OCI-LY7 (cell line): Measurements from ENCODE around the gene SAP30L. TPM values are rescaled to one million over a fixed set of nuclear protein-coding genes. Genes with fewer than 3 reads are reported as not detected.

Experiments
- BruUV-seq: library from RNA; stranded (reverse); fragments of 400-500 nt; replicated peaks from 2 replicates; lab custom pipeline; 2021; lab: Mats Ljungman, UMichigan
- CTCF ChIA-PET: fragments of 300-600 bp; sonication (Branson Sonifier 250); formaldehyde crosslinking; loops from one replicate; lab custom pipeline; 2022; ENCODE audit warnings: antibody characterized with exemption; ENCODE audit not compliant: unreplicated experiment; lab: Charles Lee
- POLR2A ChIA-PET: fragments of 300-600 bp; sonication (Branson Sonifier 250); formaldehyde crosslinking; loops from one replicate; lab custom pipeline; 2022; ENCODE audit warnings: antibody characterized with exemption; lab: Charles Lee
- DNase-seq: peaks from one replicate; pipeline ENCODE4 v3.0.0-alpha.2; 2015; ENCODE audit warnings: low spot score
- H2AFZ ChIP-seq: fragments of 200-600 bp; sonication (generic), shearing (Covaris generic); 2 replicates; pipeline ENCODE4 v1.6.1; 2014; ENCODE audit warnings: mild to moderate bottlenecking, antibody characterized with exemption, low read length, moderate library complexity
- H3K27ac ChIP-seq: fragments of 200-600 bp; sonication (generic); 2 replicates; pipeline ENCODE4 v1.5.1; 2014; ENCODE audit warnings: mixed run types, low read depth, mild to moderate bottlenecking, moderate library complexity, low read length, inconsistent platforms; ENCODE audit not compliant: poor library complexity, severe bottlenecking
- H3K36me3 ChIP-seq: fragments of 200-600 bp; sonication (generic); 2 replicates; pipeline ENCODE4 v1.6.1; 2014; ENCODE audit warnings: mild to moderate bottlenecking, antibody characterized with exemption, low read length, moderate library complexity, mixed read lengths; ENCODE audit not compliant: insufficient read depth
- H3K4me1 ChIP-seq: fragments of 200-600 bp; sonication (generic); 2 replicates; pipeline ENCODE4 v1.5.1; 2014; ENCODE audit warnings: mild to moderate bottlenecking, low read length; ENCODE audit not compliant: insufficient read depth, poor library complexity, severe bottlenecking
- H3K4me2 ChIP-seq: fragments of 200-600 bp; sonication (generic); 2 replicates; pipeline ENCODE4 v1.6.1; 2014; ENCODE audit warnings: mild to moderate bottlenecking, low read length
- H3K4me3 ChIP-seq: fragments of 200-600 bp; sonication (generic); 2 replicates; pipeline ENCODE4 v1.5.1; 2014; ENCODE audit warnings: mild to moderate bottlenecking, low read depth, low read length; ENCODE audit not compliant: poor library complexity, severe bottlenecking
- H3K79me2 ChIP-seq: fragments of 200-600 bp; sonication (generic); 2 replicates; pipeline ENCODE4 v1.6.1; 2016; ENCODE audit warnings: low read depth, mild to moderate bottlenecking, low read length, moderate library complexity, mixed read lengths; ENCODE audit not compliant: insufficient read depth
- H3K9me2 ChIP-seq: fragments of 200-600 bp; sonication (generic); 2 replicates; pipeline ENCODE4 v1.6.1; 2016; ENCODE audit warnings: mild to moderate bottlenecking, low read length, mixed read lengths; ENCODE audit not compliant: insufficient read depth
- H3K9me3 ChIP-seq: fragments of 200-600 bp; sonication (generic); 2 replicates; pipeline ENCODE4 v1.6.1; 2014; ENCODE audit warnings: mild to moderate bottlenecking, mixed run types, low read length, mixed read lengths
- H4K20me1 ChIP-seq: fragments of 200-600 bp; sonication (generic); 2 replicates; pipeline ENCODE4 v1.6.1; 2014; ENCODE audit warnings: mild to moderate bottlenecking, antibody characterized with exemption, low read length, moderate library complexity, mixed read lengths; ENCODE audit not compliant: insufficient read depth
- EZH2phosphoT487 ChIP-seq: fragments of 200-600 bp; sonication (generic); IDR thresholded peaks from 2 replicates; pipeline ENCODE4 v1.6.1; 2018; ENCODE audit warnings: low read depth, borderline replicate concordance, mild to moderate bottlenecking, mixed run types, antibody characterized with exemption, low read length, moderate library complexity, mixed read lengths
- intact Hi-C: fragments of 100-400 bp; cut with micrococcal nuclease; formaldehyde crosslinking; loops from one replicate; pipeline ENCODE4 v1.10.0; 2022; ENCODE audit not compliant: unreplicated experiment
- total RNA-seq, 2 experiments: library from RNA; depleted of rRNA in 1 of 2; stranded (reverse); fragments of >200 nt in 1 of 2; shearing (Covaris generic) in 1 of 2; gene quantifications; 2 replicates each; pipeline ENCODE4 v1.2.3, GENCODE V29; 2014 to 2022
- TF ChIP-seq, protein P1 (sequence below): fragments of 200-600 bp; sonication (generic); conservative IDR thresholded peaks from 2 replicates; pipeline ENCODE4 v1.5.1; 2014; ENCODE audit warnings: mild to moderate bottlenecking, antibody characterized with exemption, low read length, moderate library complexity, mixed read lengths

The SAP30L gene
- total RNA-seq, 2 experiments from 2014 or later, result 37.5 to 38.7 TPM

DNA sequence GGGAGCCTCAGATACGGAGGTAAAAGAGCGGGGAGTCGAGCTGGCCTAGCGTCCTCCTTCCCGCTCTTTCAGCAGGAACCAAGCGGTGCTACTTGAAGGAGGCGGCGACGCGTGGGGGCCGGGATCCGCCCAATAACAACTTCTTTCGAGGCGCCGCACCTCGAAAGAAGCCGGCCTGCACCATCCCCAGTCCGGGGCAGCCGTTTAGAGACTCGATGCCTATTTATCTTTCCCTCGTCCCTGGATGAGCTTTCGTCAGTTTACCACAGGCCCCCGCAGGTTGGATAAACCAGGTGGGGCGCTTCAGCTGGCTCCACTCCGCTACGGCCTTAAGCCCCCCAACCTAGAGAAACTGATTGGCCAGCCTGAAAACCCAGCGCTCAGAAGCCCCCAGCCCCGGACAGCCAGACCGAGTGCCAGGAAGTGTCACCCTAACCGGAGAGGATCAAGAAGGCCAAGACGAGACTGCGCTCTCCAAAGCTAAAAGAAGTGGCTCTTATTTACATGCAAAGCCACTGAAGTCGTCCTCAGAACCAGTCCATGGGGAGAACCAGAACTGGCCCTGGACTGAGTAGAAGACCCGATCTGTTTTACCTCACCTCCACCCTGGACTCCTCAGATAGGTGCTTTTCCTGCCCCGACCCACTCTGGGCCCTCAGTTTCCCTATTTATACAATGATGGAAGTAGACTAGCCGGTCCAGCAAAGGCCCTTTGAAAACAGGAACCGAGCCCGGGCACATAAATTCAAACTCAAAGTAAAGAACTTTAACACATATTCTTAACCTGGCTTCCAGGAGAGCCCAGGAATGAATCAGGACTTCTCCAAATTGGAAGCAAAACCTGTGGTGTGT, 30.8 kb downstream of the SAP30L start:
- intact Hi-C loops, result no loop called here

DNA sequence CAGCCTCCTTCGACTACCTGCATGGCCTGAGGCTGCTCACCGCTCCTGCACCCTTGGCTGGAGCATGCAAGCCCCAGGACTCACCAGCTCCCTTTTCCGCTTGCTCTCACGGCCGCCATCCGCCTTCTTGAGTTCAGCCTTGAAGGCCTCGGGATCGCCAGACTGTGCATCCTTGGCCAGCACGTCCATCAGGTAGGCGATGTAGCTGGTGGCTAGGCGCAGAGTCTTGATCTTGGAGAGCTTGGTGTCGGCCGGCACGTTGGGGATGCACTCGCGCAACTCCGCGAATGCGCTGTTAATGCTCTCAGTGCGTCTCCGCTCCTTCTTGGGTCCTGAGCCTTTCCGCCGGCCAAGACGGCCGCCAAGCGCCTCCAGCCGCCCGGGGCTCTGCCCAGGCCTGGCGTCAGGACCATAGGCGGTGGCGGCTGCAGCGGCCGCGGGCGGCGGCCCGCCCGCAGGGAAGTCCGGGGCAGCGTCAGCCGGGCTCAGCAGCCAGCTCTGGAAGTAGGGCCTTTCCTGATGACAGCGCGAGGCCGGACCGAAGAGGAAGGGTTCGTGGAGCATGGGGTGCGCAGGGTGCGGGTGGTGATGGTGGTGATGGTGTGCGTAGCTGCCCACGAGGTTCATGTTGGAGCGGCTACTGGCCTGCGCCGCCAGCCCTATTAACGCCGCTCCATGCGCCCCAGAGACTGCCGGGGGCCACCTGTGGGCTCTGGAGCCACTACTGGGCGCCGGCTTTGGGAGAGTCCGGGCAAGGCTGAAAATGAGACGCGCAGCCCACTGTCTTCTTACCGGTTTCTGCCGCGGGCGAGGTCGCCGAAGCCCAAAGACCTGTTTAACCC, 31.8 kb downstream of the SAP30L start:
- intact Hi-C loops, result no loop called here
- Histone ChIP-seq H4K20me1 (no peaks in the 10 kb centered on the region), H3K79me2 (no peaks in the 10 kb centered on the region), H3K4me1 (no peaks in the 10 kb centered on the region), H3K4me2 (no peak overlapping the region), H3K9me3 (no peaks in the 10 kb centered on the region), H3K27ac (no peak overlapping the region), H2AFZ (no peak overlapping the region), H3K36me3 (no peaks in the 10 kb centered on the region), H3K9me2 (no peaks in the 10 kb centered on the region), H3K4me3 (no peak overlapping the region)
- DNase-seq, result no peak
- no peak for TF ChIP-seq EZH2phosphoT487
- TF ChIP-seq, protein P1, sequence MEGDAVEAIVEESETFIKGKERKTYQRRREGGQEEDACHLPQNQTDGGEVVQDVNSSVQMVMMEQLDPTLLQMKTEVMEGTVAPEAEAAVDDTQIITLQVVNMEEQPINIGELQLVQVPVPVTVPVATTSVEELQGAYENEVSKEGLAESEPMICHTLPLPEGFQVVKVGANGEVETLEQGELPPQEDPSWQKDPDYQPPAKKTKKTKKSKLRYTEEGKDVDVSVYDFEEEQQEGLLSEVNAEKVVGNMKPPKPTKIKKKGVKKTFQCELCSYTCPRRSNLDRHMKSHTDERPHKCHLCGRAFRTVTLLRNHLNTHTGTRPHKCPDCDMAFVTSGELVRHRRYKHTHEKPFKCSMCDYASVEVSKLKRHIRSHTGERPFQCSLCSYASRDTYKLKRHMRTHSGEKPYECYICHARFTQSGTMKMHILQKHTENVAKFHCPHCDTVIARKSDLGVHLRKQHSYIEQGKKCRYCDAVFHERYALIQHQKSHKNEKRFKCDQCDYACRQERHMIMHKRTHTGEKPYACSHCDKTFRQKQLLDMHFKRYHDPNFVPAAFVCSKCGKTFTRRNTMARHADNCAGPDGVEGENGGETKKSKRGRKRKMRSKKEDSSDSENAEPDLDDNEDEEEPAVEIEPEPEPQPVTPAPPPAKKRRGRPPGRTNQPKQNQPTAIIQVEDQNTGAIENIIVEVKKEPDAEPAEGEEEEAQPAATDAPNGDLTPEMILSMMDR, result no peak
- ChIA-PET CTCF (no interaction called here), POLR2A (no interaction called here)
- no TSS peak for BruUV-seq

More for the DNA sequence above, 30.8 kb downstream of the SAP30L start:
- Histone ChIP-seq H3K79me2 (no peaks in the 10 kb centered on the region), H4K20me1 (no peaks in the 10 kb centered on the region), H3K9me2 (no peaks in the 10 kb centered on the region), H2AFZ (no peak overlapping the region), H3K27ac (no peak overlapping the region), H3K4me1 (no peaks in the 10 kb centered on the region), H3K9me3 (no peaks in the 10 kb centered on the region), H3K36me3 (no peaks in the 10 kb centered on the region), H3K4me2 (no peak overlapping the region), H3K4me3 (no peak overlapping the region)
- ChIA-PET CTCF (no interaction called here), POLR2A (interaction anchor here (0.6 kb wide), 1 partner anchor 375 kb away, joined by 4 read pairs; no protein-coding TSS in a partner anchor)
- no TSS peak for BruUV-seq
- DNase-seq, result no peak
- TF ChIP-seq, protein P1, result no peak
- no peak for TF ChIP-seq EZH2phosphoT487
